ENCODE measurements around the gene MTIF3.

DNA sequence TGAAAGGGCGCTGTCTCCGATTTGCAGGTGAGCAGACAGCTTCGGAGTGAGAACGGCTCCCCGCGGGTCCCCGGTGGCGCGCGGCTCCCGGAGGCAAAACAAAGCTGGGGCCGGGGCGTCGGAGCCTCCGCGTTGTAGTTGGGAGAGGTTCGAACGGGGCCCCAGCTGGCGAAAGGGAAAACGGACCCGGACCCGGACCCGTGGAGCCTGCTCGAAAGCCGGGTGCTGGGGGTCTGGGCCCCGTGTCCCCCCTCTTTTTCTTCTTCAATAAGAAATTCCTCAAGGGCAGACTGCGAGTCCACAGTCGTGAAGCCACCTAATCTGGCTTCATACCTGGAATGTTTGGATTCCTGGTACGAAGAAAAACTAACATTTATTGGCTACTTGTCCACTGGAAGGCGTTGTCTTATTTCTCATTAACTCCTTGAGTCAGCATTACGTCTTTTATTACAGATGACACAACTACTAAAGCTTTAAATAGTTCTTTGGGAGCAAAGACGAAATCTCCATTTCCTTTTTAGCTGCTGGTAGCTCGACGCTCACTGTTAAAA, 632 bp upstream of the MTIF3 start:
- TF ChIP-seq, protein P1, sequence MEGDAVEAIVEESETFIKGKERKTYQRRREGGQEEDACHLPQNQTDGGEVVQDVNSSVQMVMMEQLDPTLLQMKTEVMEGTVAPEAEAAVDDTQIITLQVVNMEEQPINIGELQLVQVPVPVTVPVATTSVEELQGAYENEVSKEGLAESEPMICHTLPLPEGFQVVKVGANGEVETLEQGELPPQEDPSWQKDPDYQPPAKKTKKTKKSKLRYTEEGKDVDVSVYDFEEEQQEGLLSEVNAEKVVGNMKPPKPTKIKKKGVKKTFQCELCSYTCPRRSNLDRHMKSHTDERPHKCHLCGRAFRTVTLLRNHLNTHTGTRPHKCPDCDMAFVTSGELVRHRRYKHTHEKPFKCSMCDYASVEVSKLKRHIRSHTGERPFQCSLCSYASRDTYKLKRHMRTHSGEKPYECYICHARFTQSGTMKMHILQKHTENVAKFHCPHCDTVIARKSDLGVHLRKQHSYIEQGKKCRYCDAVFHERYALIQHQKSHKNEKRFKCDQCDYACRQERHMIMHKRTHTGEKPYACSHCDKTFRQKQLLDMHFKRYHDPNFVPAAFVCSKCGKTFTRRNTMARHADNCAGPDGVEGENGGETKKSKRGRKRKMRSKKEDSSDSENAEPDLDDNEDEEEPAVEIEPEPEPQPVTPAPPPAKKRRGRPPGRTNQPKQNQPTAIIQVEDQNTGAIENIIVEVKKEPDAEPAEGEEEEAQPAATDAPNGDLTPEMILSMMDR (IDR thresholded peaks at IDR 0.05) = no peak
- TF ChIP-seq POLR2A (IDR thresholded peaks at IDR 0.05) = no peak
- TF ChIP-seq EP300 (IDR thresholded peaks at IDR 0.05) = no peak

Measured in tibial nerve (tissue), 4 donors.